ENCODE results near the gene SRRD.

The SRRD gene

DNA sequence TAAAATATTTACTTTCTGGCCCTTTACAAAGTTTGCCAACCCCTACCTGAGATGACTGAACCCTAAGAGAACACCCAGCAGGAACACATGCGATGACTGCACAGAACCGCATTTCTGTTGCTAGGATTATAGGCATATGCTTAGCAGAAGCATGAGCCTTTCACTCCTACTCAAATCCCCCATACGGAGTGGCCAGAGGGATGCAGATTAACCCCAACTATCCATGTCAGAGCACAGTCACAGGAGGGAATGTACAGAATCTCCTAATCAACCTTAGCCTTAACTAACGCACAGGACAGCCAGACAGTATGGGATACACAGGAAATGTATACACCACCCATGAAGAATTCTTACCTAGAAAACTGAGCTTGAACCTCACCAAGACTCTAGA, 6.3 kb upstream of the SRRD start:
- peak overlapping the region; percentile 41; the same call in 1 of the 2 replicates for H3K27ac ChIP-seq (ENCODE audit: low read length)
- H3K4me1 ChIP-seq (ENCODE audit: insufficient read depth, low read length) = peaks cover 64% of the 10 kb centered on the region
- peak overlapping the region in 1 of 2 experiments; percentile 91; a peak in 1 of 4 replicates for H3K4me3 ChIP-seq (ENCODE audit: low read depth in 1 of 2, low read length in 2 of 2)
- ATAC-seq (ENCODE audit: insufficient read depth, low read depth) = no peak
- TF ChIP-seq, protein P1, sequence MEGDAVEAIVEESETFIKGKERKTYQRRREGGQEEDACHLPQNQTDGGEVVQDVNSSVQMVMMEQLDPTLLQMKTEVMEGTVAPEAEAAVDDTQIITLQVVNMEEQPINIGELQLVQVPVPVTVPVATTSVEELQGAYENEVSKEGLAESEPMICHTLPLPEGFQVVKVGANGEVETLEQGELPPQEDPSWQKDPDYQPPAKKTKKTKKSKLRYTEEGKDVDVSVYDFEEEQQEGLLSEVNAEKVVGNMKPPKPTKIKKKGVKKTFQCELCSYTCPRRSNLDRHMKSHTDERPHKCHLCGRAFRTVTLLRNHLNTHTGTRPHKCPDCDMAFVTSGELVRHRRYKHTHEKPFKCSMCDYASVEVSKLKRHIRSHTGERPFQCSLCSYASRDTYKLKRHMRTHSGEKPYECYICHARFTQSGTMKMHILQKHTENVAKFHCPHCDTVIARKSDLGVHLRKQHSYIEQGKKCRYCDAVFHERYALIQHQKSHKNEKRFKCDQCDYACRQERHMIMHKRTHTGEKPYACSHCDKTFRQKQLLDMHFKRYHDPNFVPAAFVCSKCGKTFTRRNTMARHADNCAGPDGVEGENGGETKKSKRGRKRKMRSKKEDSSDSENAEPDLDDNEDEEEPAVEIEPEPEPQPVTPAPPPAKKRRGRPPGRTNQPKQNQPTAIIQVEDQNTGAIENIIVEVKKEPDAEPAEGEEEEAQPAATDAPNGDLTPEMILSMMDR (IDR thresholded peaks at IDR 0.05; ENCODE audit: borderline replicate concordance, extremely low read depth, low read length, poor library complexity, severe bottlenecking) = no peak
- TF ChIP-seq EZH2 (IDR thresholded peaks at IDR 0.05; ENCODE audit: borderline replicate concordance, low read depth, low read length, severe bottlenecking) = no peak
- H4K20me1 ChIP-seq (ENCODE audit: insufficient read depth, low read length) = no peaks in the 10 kb centered on the region
- H3K79me2 ChIP-seq (ENCODE audit: insufficient read depth, low read length) = peaks cover 87% of the 10 kb centered on the region
- peaks cover 73% of the 10 kb centered on the region for H3K36me3 ChIP-seq (ENCODE audit: insufficient read depth, low read length)
- no peak for DNase-seq
- H3K4me2 ChIP-seq (ENCODE audit: insufficient read depth, low read length) = peak overlapping the region; percentile 90; the same call in 1 of the 2 replicates
- H3K9ac ChIP-seq (ENCODE audit: low read depth, low read length) = no peak overlapping the region
- H3K9me3 ChIP-seq (ENCODE audit: insufficient read depth, low read length, severe bottlenecking) = no peaks in the 10 kb centered on the region
- no peak overlapping the region for H2AFZ ChIP-seq (ENCODE audit: low read depth, low read length)
- H3K27me3 ChIP-seq (ENCODE audit: insufficient read depth, low read length, poor library complexity) = no peaks in the 10 kb centered on the region

DNA sequence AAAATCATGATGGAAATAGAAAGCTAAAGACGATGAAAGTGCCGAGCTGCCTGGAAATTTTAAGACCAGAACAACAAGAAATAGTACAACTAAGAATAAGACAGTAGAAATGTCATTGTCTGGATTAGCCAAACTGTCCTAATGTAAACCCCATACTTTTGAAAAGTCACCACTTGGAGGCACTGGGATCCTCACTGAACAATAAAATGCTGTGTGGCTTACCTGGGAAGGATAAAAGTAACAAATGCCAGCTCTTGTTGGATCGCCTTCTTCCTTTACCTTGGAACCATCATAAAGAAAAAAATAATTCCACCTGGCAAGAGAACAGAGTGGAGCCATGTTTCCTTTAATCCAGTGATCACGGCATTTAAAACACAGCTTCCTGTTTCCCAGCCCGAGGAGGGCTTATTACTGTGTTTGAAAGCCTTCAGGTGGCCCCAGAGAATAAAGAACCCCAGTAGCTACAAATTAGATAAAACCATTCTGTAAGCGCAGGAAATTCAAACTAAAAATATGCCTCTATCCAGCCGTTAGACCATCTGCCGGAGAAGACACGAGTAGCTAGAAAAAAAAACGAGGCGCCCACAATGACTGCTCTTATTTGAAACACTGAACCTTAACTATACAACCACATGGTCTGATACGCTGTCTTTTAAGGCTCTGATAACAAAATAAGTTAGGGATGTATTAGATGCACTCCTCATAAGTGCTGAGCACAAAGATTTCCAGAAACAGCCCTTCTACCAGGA, 4.5 kb upstream of the SRRD start:
- peak; percentile 60 for DNase-seq
- H3K9ac ChIP-seq (ENCODE audit: low read depth, low read length) = peak overlapping the region; percentile 80

DNA sequence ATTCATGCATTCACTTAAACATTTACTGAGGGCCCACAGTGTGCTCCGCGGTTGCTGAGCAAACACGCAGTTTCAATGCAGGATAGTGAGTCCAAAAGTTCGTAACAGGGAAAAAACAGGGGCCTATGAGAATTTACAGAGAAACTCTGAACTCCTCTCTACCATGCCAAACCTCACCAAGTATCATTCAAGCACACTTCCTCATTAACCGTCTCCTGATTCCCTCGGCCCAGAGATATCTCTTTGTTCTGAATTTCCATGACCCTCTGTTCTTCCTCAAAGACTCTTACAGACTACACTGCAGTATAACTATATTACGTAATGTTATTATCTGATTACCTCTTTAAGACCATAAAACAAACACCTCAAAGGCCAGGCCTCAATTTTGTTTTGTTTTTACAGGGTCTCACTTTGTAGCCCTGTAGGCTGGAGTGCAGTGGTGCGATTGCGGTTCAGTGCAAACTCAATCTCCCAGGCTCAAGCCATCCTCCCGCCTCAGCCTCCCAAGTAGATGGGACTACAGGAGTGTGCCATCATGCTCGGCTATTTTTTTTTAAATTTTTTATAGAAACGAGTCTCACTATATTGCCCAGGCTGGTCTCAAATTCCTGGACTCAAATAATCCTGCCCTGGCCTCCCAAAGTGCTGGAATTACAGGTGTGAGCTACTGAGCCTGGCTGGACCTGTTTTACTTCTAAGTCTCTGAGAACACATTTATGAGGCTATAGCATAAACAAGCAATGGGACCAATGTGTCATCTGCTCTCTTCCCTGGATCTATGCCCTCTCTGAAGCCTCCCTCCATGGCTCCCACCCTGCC, 3.7 kb upstream of the SRRD start:
- peak; percentile 35 for ATAC-seq (ENCODE audit: insufficient read depth, low read depth)
- peak overlapping the region; percentile 77 for H2AFZ ChIP-seq (ENCODE audit: low read depth, low read length)

More for the DNA sequence above, 4.5 kb upstream of the SRRD start:
- ATAC-seq (ENCODE audit: insufficient read depth, low read depth) = peak; percentile 53
- Histone ChIP-seq H3K36me3 (ENCODE audit: insufficient read depth, low read length) (peaks cover 55% of the 10 kb centered on the region), H2AFZ (ENCODE audit: low read depth, low read length) (peak overlapping the region; percentile 77), H3K79me2 (ENCODE audit: insufficient read depth, low read length) (peaks cover 95% of the 10 kb centered on the region), H3K27me3 (ENCODE audit: insufficient read depth, low read length, poor library complexity) (no peaks in the 10 kb centered on the region), H3K27ac (ENCODE audit: low read length) (peak overlapping the region; percentile 97), H3K4me2 (ENCODE audit: insufficient read depth, low read length) (peak overlapping the region; percentile 90), H3K4me3 (ENCODE audit: low read depth in 1 of 2, low read length in 2 of 2) (peak overlapping the region; percentile 7 to 91; a peak in 3 of 4 replicates), H3K9me3 (ENCODE audit: insufficient read depth, low read length, severe bottlenecking) (no peaks in the 10 kb centered on the region), H3K4me1 (ENCODE audit: insufficient read depth, low read length) (peaks cover 74% of the 10 kb centered on the region), H4K20me1 (ENCODE audit: insufficient read depth, low read length) (no peaks in the 10 kb centered on the region)
- TF ChIP-seq, protein P1 (IDR thresholded peaks at IDR 0.05; ENCODE audit: borderline replicate concordance, extremely low read depth, low read length, poor library complexity, severe bottlenecking) = peak; percentile 34
- no peak for TF ChIP-seq EZH2 (IDR thresholded peaks at IDR 0.05; ENCODE audit: borderline replicate concordance, low read depth, low read length, severe bottlenecking)

More for the DNA sequence above, 3.7 kb upstream of the SRRD start:
- no peak for TF ChIP-seq EZH2 (IDR thresholded peaks at IDR 0.05; ENCODE audit: borderline replicate concordance, low read depth, low read length, severe bottlenecking)
- TF ChIP-seq, protein P1 (IDR thresholded peaks at IDR 0.05; ENCODE audit: borderline replicate concordance, extremely low read depth, low read length, poor library complexity, severe bottlenecking) = peak; percentile 15
- H3K79me2 ChIP-seq (ENCODE audit: insufficient read depth, low read length) = peaks cover 96% of the 10 kb centered on the region
- peaks cover 81% of the 10 kb centered on the region for H3K4me1 ChIP-seq (ENCODE audit: insufficient read depth, low read length)
- H3K4me2 ChIP-seq (ENCODE audit: insufficient read depth, low read length) = peak overlapping the region; percentile 90
- peak overlapping the region; percentile 80 for H3K9ac ChIP-seq (ENCODE audit: low read depth, low read length)
- peak; percentile 55 for DNase-seq
- H4K20me1 ChIP-seq (ENCODE audit: insufficient read depth, low read length) = no peaks in the 10 kb centered on the region
- peak overlapping the region; percentile 7 to 91; a peak in 3 of 4 replicates for H3K4me3 ChIP-seq (ENCODE audit: low read depth in 1 of 2, low read length in 2 of 2)
- peak overlapping the region; percentile 97 for H3K27ac ChIP-seq (ENCODE audit: low read length)
- H3K27me3 ChIP-seq (ENCODE audit: insufficient read depth, low read length, poor library complexity) = no peaks in the 10 kb centered on the region
- no peaks in the 10 kb centered on the region for H3K9me3 ChIP-seq (ENCODE audit: insufficient read depth, low read length, severe bottlenecking)
- peaks cover 48% of the 10 kb centered on the region for H3K36me3 ChIP-seq (ENCODE audit: insufficient read depth, low read length)
